Effector memory CD4-positive, alpha-beta T cell (primary cell): ENCODE data around the gene OSCP1.

Source experiments
- DNase-seq, 3 donors: peaks; one replicate each; pipeline ENCODE4 v3.0.0-alpha.2; 2020
- H3K27ac ChIP-seq: 2 replicates; pipeline ENCODE4 v1.7.0; 2013; ENCODE audit warnings: mild to moderate bottlenecking, low read length, moderate library complexity; ENCODE audit not compliant: insufficient read depth, poor library complexity, severe bottlenecking
- H3K27me3 ChIP-seq: replicated peaks from 2 replicates; pipeline ENCODE4 v1.7.0; 2013; ENCODE audit warnings: mild to moderate bottlenecking, low read length; ENCODE audit not compliant: insufficient read depth, control insufficient read depth, poor library complexity, severe bottlenecking
- H3K36me3 ChIP-seq: 2 replicates; pipeline ENCODE4 v1.7.0; 2013; ENCODE audit warnings: mild to moderate bottlenecking, low read length, moderate library complexity; ENCODE audit not compliant: control insufficient read depth, insufficient read depth
- H3K4me1 ChIP-seq: 2 replicates; pipeline ENCODE4 v1.7.0; 2013; ENCODE audit warnings: low read length, mild to moderate bottlenecking; ENCODE audit not compliant: control insufficient read depth, insufficient read depth, poor library complexity, severe bottlenecking
- H3K4me3 ChIP-seq: 2 replicates; pipeline ENCODE4 v1.7.0; 2013; ENCODE audit warnings: low read length, low read depth, mild to moderate bottlenecking; ENCODE audit not compliant: insufficient read depth, poor library complexity, severe bottlenecking
- H3K9me3 ChIP-seq: 2 replicates; pipeline ENCODE4 v1.7.0; 2013; ENCODE audit warnings: mild to moderate bottlenecking, low read length, moderate library complexity; ENCODE audit not compliant: control insufficient read depth

The OSCP1 gene

GRCh38 chr1:36377791-36378492 is 72.3 kb downstream of the OSCP1 start:
- Histone ChIP-seq H3K27ac (peak overlapping the region; percentile 61), H3K4me1 (peaks cover 52% of the 10 kb centered on the region)

GRCh38 chr1:36372617-36373016 is 77.6 kb downstream of the OSCP1 start:
- peak overlapping the region; percentile 84 for H3K27ac ChIP-seq
- DNase-seq: no peak
- H3K27me3 ChIP-seq: no peaks in the 10 kb centered on the region
- H3K4me3 ChIP-seq: no peak overlapping the region
- peaks cover 46% of the 10 kb centered on the region for H3K4me1 ChIP-seq
- H3K9me3 ChIP-seq: no peaks in the 10 kb centered on the region
- peaks cover 2% of the 10 kb centered on the region for H3K36me3 ChIP-seq

More at GRCh38 chr1:36377791-36378492, 72.3 kb downstream of the OSCP1 start:
- H3K27me3 ChIP-seq: no peaks in the 10 kb centered on the region
- no peak overlapping the region for H3K4me3 ChIP-seq
- H3K36me3 ChIP-seq: peaks cover 2% of the 10 kb centered on the region
- DNase-seq: no peak
- no peaks in the 10 kb centered on the region for H3K9me3 ChIP-seq

- Histone ChIP-seq H3K27ac (peak overlapping the region; percentile 6), H3K4me3 (no peak overlapping the region), H3K4me1 (peaks cover 46% of the 10 kb centered on the region), H3K9me3 (no peaks in the 10 kb centered on the region), H3K27me3 (no peaks in the 10 kb centered on the region), H3K36me3 (no peaks in the 10 kb centered on the region)
- peak; percentile 64 to 76 (median 68) for DNase-seq
Observed at GRCh38 chr1:36369061-36369861, 81.0 kb downstream of the OSCP1 start.
